HL-60/S4 (cell line): ENCODE results near the gene GRK6.
"Not testable (repeated sequence)": the region's sequence is repeated elsewhere in the genome, so short reads cannot be mapped to it uniquely, and the experiment has no call there.

ENCODE experiments used
- in situ Hi-C: fragments of 300-500 bp; cut with MboI; formaldehyde crosslinking; loops from 2 replicates; pipeline ENCODE4 v1.14.3; 2022; ENCODE audit warnings: low sequenced_read_pairs

Gene GRK6

GRCh38 chr5:177396078-177396477 is 30.4 kb upstream of the GRK6 start:
- in situ Hi-C loops, result loop anchor here (25.0 kb wide), 1 partner anchor 666 kb away; no protein-coding TSS in a partner anchor

GRCh38 chr5:177396807-177397206 is 29.7 kb upstream of the GRK6 start:
- in situ Hi-C loops, result loop anchor here (25.0 kb wide), 1 partner anchor 665 kb away; no protein-coding TSS in a partner anchor

DNA sequence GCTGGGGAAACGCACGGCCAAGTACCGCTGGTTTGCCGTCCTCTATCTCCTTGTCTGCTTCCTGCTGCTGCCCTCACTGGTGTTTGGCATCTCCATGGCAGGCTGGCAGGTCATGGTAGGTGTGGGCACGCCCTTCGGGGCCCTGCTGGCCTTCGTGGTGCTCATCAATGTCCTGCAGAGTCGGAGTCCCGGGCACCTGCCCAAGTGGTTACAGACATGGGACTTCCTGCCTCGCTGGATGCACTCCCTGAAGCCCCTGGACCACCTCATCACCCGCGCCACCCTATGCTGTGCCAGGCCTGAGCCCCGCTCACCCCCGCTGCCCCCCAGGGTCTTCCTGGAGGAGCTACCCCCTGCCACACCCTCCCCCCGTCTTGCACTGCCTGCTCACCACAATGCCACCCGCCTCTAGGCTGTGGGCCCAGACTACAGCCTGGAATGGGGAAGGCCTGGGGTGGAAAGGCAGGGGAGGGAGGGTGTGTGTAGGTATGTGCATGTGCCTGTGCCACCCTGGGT is 28.5 kb upstream of the GRK6 start:
- in situ Hi-C loops, result loop anchor here (25.0 kb wide), 1 partner anchor 664 kb away; no protein-coding TSS in a partner anchor

DNA sequence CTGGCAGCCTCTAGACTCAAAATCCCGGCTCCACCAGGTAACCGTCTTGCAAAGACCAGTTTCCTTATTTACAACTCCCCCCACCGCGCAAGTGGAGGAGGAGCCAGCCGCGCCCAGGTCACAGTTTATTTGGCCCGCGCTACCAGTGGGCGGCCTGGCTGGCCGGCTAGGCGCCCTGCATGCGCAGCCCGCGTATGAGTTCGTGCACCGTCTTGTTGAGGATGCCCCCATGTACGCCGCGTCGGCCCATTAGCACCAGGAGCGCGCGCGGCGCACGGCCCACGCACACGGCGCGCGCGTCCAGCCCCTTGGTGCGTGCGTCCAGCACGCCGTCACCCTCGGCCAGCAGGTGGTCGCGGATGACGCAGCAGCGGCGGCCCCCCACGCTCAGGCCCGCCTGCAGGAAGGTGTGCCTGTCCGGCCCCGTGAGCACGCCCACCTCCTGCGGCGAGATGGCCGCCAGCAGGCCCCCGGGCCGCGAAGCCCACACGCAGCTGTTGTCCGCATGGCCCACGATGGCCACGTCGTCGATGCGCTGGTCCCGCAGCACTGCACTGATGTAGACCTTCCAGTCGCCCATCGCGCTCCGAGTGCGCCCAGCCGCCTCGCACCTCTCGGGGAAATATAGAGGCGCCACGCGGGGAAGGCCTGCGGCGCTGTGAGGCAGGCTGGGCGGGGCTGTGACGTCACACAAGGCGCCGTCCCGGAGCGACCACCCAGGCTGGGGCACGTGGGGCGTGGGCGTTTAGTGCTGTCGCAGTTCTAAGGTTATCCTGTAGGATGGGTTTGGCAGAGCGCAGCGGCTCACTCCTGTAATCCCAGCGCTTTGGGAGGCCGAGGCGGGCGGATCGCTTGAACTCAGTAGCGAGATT is 26.2 kb upstream of the GRK6 start, which contains the start of gene PFN3:
PFN3 (minus strand) TSS at position 665 of the 872 bp plus-strand sequence; CDS start at position 580, 85 bp downstream.
- in situ Hi-C loops, result loop anchor here (25.0 kb wide), 1 partner anchor 662 kb away; no protein-coding TSS in a partner anchor

DNA sequence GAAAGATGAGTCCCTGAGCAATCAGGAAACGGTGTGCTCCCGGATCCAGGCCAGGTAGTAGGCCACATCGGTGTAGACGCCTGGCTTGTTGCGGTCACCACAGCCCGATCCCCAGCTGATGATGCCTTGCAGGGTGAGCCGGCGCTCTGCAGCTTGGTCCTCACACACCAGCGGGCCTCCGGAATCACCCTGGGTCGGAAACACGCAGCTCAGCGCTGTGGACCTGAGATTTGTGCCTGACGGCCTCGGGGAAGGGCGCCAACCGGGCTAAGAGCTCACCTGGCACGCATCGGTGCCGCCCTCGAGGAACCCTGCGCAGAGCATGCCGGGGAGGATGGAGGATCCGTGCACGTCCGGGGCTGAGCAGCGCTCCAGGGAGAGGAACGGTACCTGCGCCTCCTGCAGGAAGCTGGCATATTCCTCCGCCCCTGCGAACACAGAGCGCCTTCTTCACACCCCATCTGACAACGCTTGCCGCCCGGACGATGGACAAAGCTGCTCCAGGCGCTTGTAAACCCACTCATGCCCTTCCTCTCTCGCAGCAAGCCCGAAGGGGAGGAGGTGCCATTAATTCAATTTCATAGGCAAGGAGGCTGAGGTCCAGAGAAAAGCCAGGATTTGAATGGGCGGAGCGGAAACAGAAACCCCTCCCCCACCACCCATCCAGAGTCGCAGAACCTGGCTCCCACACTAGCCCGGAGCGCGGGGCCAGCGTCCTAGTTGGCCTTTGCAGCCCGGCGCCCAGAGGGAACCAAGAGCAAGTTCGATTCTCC is 24.0 kb upstream of the GRK6 start:
- in situ Hi-C loops, result no loop called here

DNA sequence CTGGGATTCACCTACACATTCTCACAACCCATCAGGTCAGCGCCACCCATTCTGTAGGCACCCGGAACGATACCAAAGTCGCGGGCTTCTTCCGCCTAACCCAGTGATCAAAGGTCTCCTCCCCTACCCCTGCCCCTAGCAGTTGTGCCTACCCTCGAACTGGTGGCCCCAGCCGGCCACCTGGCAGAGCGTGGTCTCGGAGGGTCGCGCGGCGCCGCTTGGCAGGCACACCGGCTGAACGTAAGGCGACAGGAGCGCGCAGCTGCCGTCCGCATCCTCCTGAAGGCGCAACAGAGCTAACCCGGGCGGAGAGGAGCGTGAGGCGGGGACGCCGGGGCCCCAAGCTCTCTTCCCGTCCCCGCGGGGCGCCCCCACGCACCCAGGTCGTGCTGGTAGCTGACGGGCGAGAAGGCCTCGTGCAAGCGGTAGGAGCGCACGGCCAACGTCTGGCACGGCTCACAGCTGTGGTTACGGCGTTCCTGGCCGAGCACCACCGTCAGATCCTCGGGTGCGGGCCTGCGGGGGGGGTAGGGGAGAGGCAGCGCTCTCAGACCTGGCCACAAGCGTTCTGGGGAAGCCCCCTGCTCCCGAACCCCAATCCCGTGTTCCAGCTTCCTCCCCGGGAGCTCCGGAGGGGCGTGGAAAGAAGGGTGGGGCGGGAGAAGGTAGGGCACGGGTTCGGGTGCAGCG is 23.2 kb upstream of the GRK6 start:
- in situ Hi-C loops, result no loop called here

DNA sequence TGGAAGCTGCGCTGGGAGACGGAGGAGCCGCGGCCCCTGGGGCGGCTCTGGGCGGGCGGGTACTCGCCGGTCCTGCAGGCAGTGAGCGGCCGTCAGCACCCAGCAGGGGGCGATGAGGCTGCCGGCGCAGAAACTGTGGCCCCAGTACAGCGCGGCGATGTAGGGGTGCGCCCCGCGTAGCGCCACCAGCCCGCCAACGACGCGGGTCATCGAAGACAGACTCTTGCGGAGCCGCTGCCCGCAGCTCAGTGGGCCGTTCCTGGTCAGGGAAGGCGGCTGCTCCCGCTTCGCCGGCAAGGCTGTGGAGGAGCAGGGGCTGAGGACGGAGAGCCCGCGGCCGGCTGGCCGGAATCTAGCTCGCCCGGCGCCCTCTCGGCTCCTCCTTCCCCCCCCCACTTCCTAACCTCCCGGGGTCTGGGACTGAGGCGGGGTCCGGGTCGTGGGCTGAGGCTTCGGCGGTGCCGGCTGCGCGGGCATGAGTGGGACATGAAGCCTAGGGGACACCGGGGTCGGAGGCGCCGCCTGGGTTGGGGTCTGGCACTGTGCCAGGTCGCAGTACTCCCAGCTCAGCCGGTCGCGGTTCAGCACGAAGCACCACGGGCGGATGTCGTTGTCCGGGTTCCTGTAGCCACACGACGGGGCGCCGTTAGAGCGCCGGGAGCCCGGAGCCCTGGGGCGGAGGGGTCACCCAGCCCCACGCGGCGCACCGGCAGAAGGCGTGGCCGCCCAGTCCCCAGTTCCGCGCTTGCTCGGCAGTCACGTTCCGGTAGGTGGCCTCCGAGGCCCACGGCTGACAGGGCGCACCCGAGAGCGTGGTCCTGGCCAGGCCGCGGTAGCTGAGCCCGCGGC is 22.5 kb upstream of the GRK6 start:
- in situ Hi-C loops, result no loop called here

- in situ Hi-C loops, result no loop called here
Observed at GRCh38 chr5:177404641-177405179, 21.8 kb upstream of the GRK6 start.

GRCh38 chr5:177405312-177405711 is 21.2 kb upstream of the GRK6 start:
- in situ Hi-C loops, result no loop called here

- in situ Hi-C loops, result no loop called here
Observed at GRCh38 chr5:177405805-177406204, 20.7 kb upstream of the GRK6 start.

- in situ Hi-C loops, result no loop called here
Observed at GRCh38 chr5:177409043-177409801, 17.3 kb upstream of the GRK6 start, which contains the start of gene F12. Gene F12 (minus strand): TSS chr5:177409564. CDS start chr5:177409527, 37 bp downstream.

DNA sequence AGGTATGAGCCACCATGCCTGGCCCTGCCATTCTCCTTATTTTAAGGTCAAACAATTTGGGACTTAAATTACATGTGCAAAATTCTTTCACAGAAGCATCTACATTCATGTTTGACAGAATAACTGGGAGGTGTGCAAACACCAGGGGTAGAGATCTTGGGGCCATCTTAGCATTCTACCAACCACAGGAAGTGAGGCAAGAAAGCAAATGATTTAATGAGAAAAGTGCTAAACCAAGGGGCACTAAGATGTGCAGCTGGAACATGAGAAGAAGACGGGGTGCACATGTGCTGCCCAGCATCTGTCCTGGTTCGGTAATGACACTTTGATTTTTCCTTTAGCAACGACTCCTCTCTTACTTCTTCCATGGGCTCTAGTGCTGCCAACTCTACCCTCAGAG is 15.9 kb upstream of the GRK6 start:
- in situ Hi-C loops, result no loop called here

GRCh38 chr5:177412603-177413233 is 13.8 kb upstream of the GRK6 start:
- in situ Hi-C loops, result no loop called here

GRCh38 chr5:177414481-177414880 is 12.0 kb upstream of the GRK6 start:
- in situ Hi-C loops, result no loop called here

- in situ Hi-C loops, result not testable (repeated sequence)
Observed at GRCh38 chr5:177417081-177417480, 9.4 kb upstream of the GRK6 start.

DNA sequence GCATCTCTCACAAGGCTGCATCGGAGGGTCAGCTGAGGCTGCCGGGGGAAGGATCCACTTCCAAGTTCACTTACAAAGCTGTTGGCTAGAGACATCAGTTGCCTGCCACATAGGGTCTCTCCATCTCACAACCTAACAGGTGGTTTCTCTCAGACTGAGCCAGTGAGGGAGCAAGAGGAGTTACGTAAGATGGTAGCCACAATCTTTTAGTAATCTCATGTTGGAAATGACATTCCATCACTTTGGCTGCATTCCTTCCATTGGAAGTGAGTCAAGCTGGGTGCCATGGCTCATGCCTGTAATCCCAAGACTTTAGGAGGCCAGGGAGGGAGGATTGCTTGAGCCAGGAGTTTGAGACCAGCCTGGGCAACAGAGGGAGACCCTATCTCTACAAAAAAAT is 7.4 kb upstream of the GRK6 start:
- in situ Hi-C loops, result no loop called here

- in situ Hi-C loops, result not testable (repeated sequence)
Observed at GRCh38 chr5:177420472-177420871, 6.0 kb upstream of the GRK6 start.

- in situ Hi-C loops, result no loop called here
Observed at GRCh38 chr5:177421062-177421798, 5.2 kb upstream of the GRK6 start.
